Pancreas (tissue), 10 donors: Measurements from ENCODE around the gene PLCXD3. TPM values are rescaled to one million over a fixed set of nuclear protein-coding genes. Genes with fewer than 3 reads are reported as not detected.

ENCODE experiments used
- ATAC-seq, 4 donors: fragments of 200-7000 bp; cut with Tn5 transposase; one replicate each; pipeline versions ENCODE4 v1.8.0 to v1.9.1; 2020; ENCODE audit warnings: mild to moderate bottlenecking in 4 of 4, moderate library complexity in 4 of 4
- DNase-seq, 6 donors: peaks; one replicate each; pipeline ENCODE4 v3.0.0-alpha.2; 2020
- FAIRE-seq: peaks from 2 replicates; lab custom pipeline; 2012; peaks lifted over from hg19 to GRCh38; lab: Jason Lieb, UNC
- H3K27ac ChIP-seq, 4 donors: fragments of 200-600 bp; sonication (generic); 1 replicate in 3 of 4; 2 replicates in 1 of 4; pipeline versions ENCODE4 v1.5.0 to v1.8.0; 2020
- H3K27me3 ChIP-seq, 4 donors: fragments of 200-600 bp; one replicate each; pipeline ENCODE4 v1.8.0; 2021
- H3K36me3 ChIP-seq, 3 donors: fragments of 200-600 bp; sonication (generic) in 1 of 3; one replicate each; pipeline versions ENCODE4 v1.5.0 to v1.8.0; 2020 to 2021
- H3K4me1 ChIP-seq, 3 donors: fragments of 200-600 bp; one replicate each; pipeline ENCODE4 v1.8.0; 2021
- H3K4me3 ChIP-seq, 4 donors: fragments of 200-600 bp; sonication (generic) in 2 of 4; one replicate each; pipeline versions ENCODE4 v1.5.0 to v1.8.0; 2020 to 2021
- H3K9me3 ChIP-seq, 4 donors: fragments of 200-600 bp; one replicate each; pipeline ENCODE4 v1.8.0; 2021
- WGBS, 2 donors: extraction: QIAGEN DNeasy Blood & Tissue Kit; methylation state at CpG; one replicate each; pipeline ENCODE4 v1.1.7; 2013; 5-methylcytosine and 5-hydroxymethylcytosine counted together
- intact Hi-C, 3 donors: fragments of 100-400 bp; cut with DNase I; formaldehyde crosslinking; loops; one replicate each; pipeline versions ENCODE4 v1.11.1 to v1.14.2; 2022
- polyA plus RNA-seq, 2 donors: library from polyadenylated mRNA; stranded (reverse); fragments of 200-250 nt; gene quantifications; one replicate each; pipeline ENCODE4 v1.2.3, GENCODE V29; 2013
- total RNA-seq, 6 donors: library from RNA; stranded (reverse); fragmentation: NEBNext Ultra II Directional in 4 of 6; extraction: Animal tissue kit (Norgen Biotek cat#: 25700) in 4 of 6; gene quantifications; one replicate each; pipeline versions ENCODE4 v1.2.1 to v1.2.4, GENCODE V29; 2021 to 2023
- TF ChIP-seq, protein P1 (sequence below), 4 donors: fragments of 200-600 bp; sonication (generic) in 3 of 4; IDR thresholded peaks; one replicate each; pipeline versions ENCODE4 v1.5.0 to v1.8.0; 2021; ENCODE audit warnings: antibody characterized with exemption in 4 of 4
- donor health status: healthy with polysubstance abuse.
- donor health status: DM: no; HTN: no; CAD: no; lungs with moderate emphysema.
- donor health status: DM: no; HTN: no; CAD: no.
- donor health status: control.
- donor health status: control.
- donor health status: Bipolar disorder and iron deficiency.
- donor health status: DM: yes; HTN: yes; CAD: no.
- donor health status: DM: no; HTN: no; CAD: no.
- donor health status: DM: no; HTN: no; CAD: no.
- donor health status: DM: yes; HTN: yes; CAD: no.

The PLCXD3 gene
- total and polyA plus RNA-seq, 8 donors = 0.79 to 14.2 (median 3.0) TPM

DNA sequence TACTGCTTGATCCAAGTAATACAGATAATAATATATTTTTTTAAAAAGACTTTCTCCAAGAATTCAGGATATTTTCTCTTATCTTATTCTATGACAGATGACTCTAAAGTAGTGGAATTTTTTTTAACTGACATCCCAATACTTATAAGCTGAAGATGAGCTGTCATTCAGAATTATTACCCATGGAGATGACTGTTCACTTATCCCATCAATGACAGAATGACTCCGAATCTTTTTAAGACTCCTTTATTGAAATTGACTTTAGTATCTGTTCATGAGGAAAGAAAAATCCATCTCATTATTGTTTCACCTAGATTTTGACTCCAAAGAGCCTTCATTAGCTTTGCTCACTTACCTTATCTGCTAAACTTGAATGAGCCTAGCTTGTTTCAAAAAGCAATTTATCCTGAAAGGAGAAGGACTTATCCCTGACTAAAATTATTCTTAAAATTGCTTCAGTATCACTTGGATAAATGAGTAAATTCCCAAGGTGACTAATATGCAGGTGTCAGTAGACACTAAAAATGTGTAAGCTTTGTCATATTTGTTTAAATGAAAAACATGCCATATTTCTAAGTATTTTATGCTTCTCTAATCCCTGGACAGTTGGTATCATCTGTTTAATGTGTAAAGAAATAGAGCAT, 146.9 kb downstream of the PLCXD3 start:
- 71 to 84% methylated on average over 1 of the region's 1 CpG for WGBS, 2 donors
- intact Hi-C loops = no loop called here
- no peak for FAIRE-seq
- no peak for ATAC-seq
- TF ChIP-seq, protein P1, sequence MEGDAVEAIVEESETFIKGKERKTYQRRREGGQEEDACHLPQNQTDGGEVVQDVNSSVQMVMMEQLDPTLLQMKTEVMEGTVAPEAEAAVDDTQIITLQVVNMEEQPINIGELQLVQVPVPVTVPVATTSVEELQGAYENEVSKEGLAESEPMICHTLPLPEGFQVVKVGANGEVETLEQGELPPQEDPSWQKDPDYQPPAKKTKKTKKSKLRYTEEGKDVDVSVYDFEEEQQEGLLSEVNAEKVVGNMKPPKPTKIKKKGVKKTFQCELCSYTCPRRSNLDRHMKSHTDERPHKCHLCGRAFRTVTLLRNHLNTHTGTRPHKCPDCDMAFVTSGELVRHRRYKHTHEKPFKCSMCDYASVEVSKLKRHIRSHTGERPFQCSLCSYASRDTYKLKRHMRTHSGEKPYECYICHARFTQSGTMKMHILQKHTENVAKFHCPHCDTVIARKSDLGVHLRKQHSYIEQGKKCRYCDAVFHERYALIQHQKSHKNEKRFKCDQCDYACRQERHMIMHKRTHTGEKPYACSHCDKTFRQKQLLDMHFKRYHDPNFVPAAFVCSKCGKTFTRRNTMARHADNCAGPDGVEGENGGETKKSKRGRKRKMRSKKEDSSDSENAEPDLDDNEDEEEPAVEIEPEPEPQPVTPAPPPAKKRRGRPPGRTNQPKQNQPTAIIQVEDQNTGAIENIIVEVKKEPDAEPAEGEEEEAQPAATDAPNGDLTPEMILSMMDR (IDR thresholded peaks at IDR 0.05) = no peak
- DNase-seq = no peak
- H3K9me3 ChIP-seq = no peaks in the 10 kb centered on the region
- no peaks in the 10 kb centered on the region for H3K27me3 ChIP-seq
- no peak overlapping the region for H3K27ac ChIP-seq
- H3K4me3 ChIP-seq = no peak overlapping the region
- no peaks in the 10 kb centered on the region for H3K4me1 ChIP-seq
- H3K36me3 ChIP-seq = no peaks in the 10 kb centered on the region

DNA sequence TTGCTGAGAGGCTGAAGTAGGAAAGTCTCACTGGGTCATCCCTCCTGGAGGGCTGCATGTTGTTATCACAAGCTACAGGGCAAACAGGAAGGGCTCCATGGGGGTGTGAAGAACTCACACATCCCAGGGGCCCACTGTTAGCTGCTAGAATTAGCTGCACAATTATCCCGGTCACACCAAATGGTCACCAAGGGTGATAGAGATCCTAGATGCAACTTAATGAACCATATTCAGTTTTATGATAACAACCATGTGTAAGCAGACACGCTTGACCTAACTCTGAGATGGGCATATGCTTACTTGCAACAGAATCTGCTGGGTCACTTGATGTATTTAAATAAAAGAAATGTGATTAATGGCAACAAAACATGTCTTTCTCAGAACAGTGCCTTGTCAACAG, 153.6 kb downstream of the PLCXD3 start:
- DNase-seq (peak in 1 of 6 donors; percentile 12), FAIRE-seq (no peak)

DNA sequence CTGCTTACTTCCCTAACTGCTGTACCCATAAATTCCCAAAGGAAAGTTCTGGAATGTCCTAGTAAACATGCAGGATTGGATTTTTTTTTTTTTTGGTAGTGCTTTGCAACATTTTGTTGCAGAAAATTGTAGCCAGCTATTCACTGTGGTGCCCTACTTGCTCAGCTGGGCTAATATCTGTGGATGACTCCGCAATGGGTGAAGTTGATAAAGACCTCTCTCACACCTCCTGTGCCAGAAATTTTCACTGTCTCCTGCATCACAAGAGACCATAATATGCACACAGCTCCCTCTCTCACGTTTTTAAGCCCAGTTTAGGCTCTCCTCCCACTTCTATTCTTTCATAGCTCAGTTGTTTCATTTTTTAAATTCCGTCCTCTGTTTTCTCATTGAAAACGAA, 160.6 kb downstream of the PLCXD3 start:
- ATAC-seq (no peak), FAIRE-seq (no peak), DNase-seq (no peak)
- Histone ChIP-seq H3K4me1 (no peaks in the 10 kb centered on the region), H3K4me3 (no peak overlapping the region), H3K36me3 (no peaks in the 10 kb centered on the region), H3K27me3 (no peaks in the 10 kb centered on the region), H3K27ac (no peak overlapping the region), H3K9me3 (no peaks in the 10 kb centered on the region)
- 65 to 68% methylated on average over 4 of the region's 4 CpGs for WGBS, 2 donors
- intact Hi-C loops = no loop called here
- TF ChIP-seq, protein P1 (IDR thresholded peaks at IDR 0.05) = no peak

More for the DNA sequence above, 153.6 kb downstream of the PLCXD3 start:
- no peaks in the 10 kb centered on the region for H3K36me3 ChIP-seq
- H3K27ac ChIP-seq = no peak overlapping the region
- no peaks in the 10 kb centered on the region for H3K9me3 ChIP-seq
- 48 to 64% methylated on average over 2 of the region's 2 CpGs for WGBS, 2 donors
- intact Hi-C loops = no loop called here
- H3K27me3 ChIP-seq = no peaks in the 10 kb centered on the region
- TF ChIP-seq, protein P1 (IDR thresholded peaks at IDR 0.05) = no peak
- no peaks in the 10 kb centered on the region for H3K4me1 ChIP-seq
- H3K4me3 ChIP-seq = no peak overlapping the region
- ATAC-seq = peak in 3 of 4 donors; percentile 26 to 85 (median 80)

DNA sequence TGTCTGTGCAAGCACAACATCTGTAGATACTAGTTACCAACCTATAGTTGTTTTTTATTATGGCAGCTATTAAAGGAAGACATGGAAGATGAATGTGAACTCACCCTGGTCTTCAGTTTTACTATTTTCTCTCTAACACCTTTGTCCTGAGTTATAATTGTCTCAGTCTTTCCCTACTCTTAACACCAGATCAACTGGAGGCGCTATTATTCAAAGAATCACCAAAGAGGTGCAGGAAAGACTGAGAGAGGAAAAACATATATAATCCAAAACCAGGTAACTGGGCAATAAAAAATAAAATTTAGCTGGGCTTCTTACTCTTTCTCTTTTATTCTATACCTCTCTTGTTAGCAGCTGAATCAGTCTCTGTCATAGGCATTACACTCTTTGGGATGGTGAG, 162.8 kb downstream of the PLCXD3 start:
- H3K9me3 ChIP-seq = no peaks in the 10 kb centered on the region
- no peak overlapping the region for H3K27ac ChIP-seq
- intact Hi-C loops = no loop called here
- H3K4me1 ChIP-seq = no peaks in the 10 kb centered on the region
- DNase-seq (no peak), ATAC-seq (no peak), FAIRE-seq (no peak)
- H3K4me3 ChIP-seq = no peak overlapping the region
- no peaks in the 10 kb centered on the region for H3K27me3 ChIP-seq
- no peaks in the 10 kb centered on the region for H3K36me3 ChIP-seq
- TF ChIP-seq, protein P1 (IDR thresholded peaks at IDR 0.05) = no peak
- 71 to 91% methylated on average over 1 of the region's 1 CpG for WGBS, 2 donors

DNA sequence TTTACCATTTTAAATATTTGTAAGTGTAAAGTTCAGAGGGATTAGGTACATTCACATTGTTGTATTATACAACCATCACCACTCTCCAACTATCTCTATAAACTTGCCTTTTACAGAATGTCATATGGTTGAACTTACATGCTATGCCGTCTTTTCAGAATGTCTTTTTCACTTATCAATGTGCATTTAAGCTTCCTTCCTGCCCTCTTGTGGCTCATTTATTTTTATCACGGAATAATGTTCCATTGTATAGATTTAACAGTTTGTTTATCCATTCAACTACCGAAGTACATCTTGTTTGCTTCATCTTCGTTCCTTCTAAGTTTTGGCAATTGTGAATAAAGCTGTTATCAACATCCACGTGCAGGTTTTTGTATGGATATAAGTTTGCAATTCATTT, 163.8 kb downstream of the PLCXD3 start:
- WGBS, 2 donors = 17 to 21% methylated on average over 5 of the region's 5 CpGs
- ATAC-seq = no peak

More for the DNA sequence above, 163.8 kb downstream of the PLCXD3 start:
- H3K4me1 ChIP-seq = no peaks in the 10 kb centered on the region
- H3K4me3 ChIP-seq = no peak overlapping the region
- intact Hi-C loops = no loop called here
- H3K36me3 ChIP-seq = no peaks in the 10 kb centered on the region
- H3K27ac ChIP-seq = no peak overlapping the region
- H3K9me3 ChIP-seq = no peaks in the 10 kb centered on the region
- no peak for DNase-seq
- no peak for FAIRE-seq
- TF ChIP-seq, protein P1 (IDR thresholded peaks at IDR 0.05) = no peak
- no peaks in the 10 kb centered on the region for H3K27me3 ChIP-seq
